ENCODE results near the gene SIT1.
"Not testable (repeated sequence)": the region's sequence is repeated elsewhere in the genome, so short reads cannot be mapped to it uniquely, and the experiment has no call there.

Gene SIT1

GRCh38 chr9:35658137-35658967 lies 7.6 kb upstream of the SIT1 start, which contains the start of gene CCDC107:
CCDC107 (plus strand) TSS chr9:35658292; CDS start chr9:35658380, 88 bp downstream.
- DNase-seq, result peak; percentile 94

- peak; percentile 94 for DNase-seq
These were observed 6.9 kb upstream of the SIT1 start, which contains the start of gene RMRP for GRCh38 chr9:35657546-35658136. RMRP (minus strand) TSS chr9:35658019.

GRCh38 chr9:35656831-35657545 lies 6.3 kb upstream of the SIT1 start:
- DNase-seq, result no peak

- no peak for DNase-seq
These were observed 5.6 kb upstream of the SIT1 start for GRCh38 chr9:35656348-35656747.

GRCh38 chr9:35653611-35654010 lies 2.9 kb upstream of the SIT1 start:
- DNase-seq, result no peak

GRCh38 chr9:35652829-35653209 lies 2.1 kb upstream of the SIT1 start:
- DNase-seq, result no peak

GRCh38 chr9:35651956-35652828 lies 1.5 kb upstream of the SIT1 start:
- no peak for DNase-seq

GRCh38 chr9:35649431-35650340 lies 1.0 kb downstream of the SIT1 start:
- DNase-seq, result peak; percentile 79

GRCh38 chr9:35646533-35647265 lies 4.0 kb downstream of the SIT1 start:
- peak; percentile 97 for DNase-seq

GRCh38 chr9:35646153-35646532 lies 4.6 kb downstream of the SIT1 start:
- no peak for DNase-seq

GRCh38 chr9:35645736-35646135 lies 5.0 kb downstream of the SIT1 start:
- not testable (repeated sequence) for DNase-seq

- no peak for DNase-seq
These were observed 7.7 kb downstream of the SIT1 start for GRCh38 chr9:35643046-35643445.

- DNase-seq, result not testable (repeated sequence)
These were observed 9.3 kb downstream of the SIT1 start for GRCh38 chr9:35641478-35641877.

GRCh38 chr9:35640431-35640830 lies 10.3 kb downstream of the SIT1 start:
- not testable (repeated sequence) for DNase-seq

GRCh38 chr9:35639631-35640030 lies 11.1 kb downstream of the SIT1 start:
- DNase-seq, result no peak

GRCh38 chr9:35639225-35639624 lies 11.5 kb downstream of the SIT1 start:
- DNase-seq, result not testable (repeated sequence)

GRCh38 chr9:35638751-35639150 lies 12.0 kb downstream of the SIT1 start:
- DNase-seq, result not testable (repeated sequence)

GRCh38 chr9:35637427-35637955 lies 13.2 kb downstream of the SIT1 start:
- DNase-seq, result not testable (repeated sequence)

- DNase-seq, result not testable (repeated sequence)
These were observed 13.9 kb downstream of the SIT1 start for GRCh38 chr9:35636877-35637246.

- DNase-seq, result no peak
These were observed 14.4 kb downstream of the SIT1 start for GRCh38 chr9:35636135-35636876.

Data from activated CD8-positive, alpha-beta memory T cell treated with anti-CD3 and anti-CD28 coated beads for 24 hours (primary cell).